SH-SY5Y (cell line): Measurements from ENCODE around the gene HEATR1.

Source experiments
- GATA2 ChIP-seq: IDR thresholded peaks from 2 replicates; pipeline ENCODE4 v1.6.1; 2011; ENCODE audit warnings: mild to moderate bottlenecking, low read depth, low read length
- GATA3 ChIP-seq: IDR thresholded peaks from 2 replicates; pipeline ENCODE4 v1.6.1; 2011; ENCODE audit warnings: low read depth, mild to moderate bottlenecking, low read length, moderate library complexity

Gene HEATR1

DNA sequence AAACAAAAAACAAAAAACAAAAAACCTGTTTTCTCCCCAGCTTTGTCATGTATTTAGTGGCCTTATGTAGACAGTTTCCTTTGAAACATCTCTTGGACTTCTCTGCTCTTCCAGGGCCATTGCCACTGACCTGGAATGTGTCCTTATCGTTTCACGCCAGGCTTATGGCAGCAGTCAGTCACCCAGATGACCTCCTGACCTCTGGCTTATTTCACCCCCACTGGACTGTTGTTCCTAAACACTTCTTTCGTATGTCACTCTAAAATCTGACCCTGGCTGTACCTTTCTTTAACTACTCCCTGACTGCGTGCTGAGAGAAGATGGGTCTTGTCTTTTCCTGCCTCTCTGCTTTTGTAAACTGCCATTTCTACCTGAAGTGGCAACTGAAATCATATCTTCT lies 71.5 kb downstream of the HEATR1 start:
- TF ChIP-seq GATA3: no peak
- TF ChIP-seq GATA2: no peak

GRCh38 chr1:236530959-236531358 lies 73.4 kb downstream of the HEATR1 start:
- TF ChIP-seq GATA2 (no peak), GATA3 (no peak)

DNA sequence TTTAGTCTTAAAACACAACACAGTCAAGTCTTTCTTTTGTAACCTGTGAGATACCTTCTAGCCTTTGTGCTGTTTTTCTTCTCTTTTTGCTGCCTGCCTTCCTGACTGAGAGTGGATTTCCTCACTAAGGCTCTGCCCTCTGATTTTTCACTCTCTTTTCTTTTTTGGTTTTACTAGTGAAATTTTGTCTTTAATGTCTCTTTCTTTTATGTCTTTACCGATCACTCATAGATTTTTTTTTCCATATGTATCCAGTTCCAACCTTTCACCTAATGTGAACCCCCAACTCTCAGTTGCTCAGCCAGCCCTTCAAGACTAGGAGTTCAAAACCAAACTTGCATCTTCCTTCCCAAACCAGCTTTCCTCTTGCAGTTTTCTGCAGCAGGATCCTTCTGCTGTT lies 74.0 kb downstream of the HEATR1 start:
- TF ChIP-seq GATA2: no peak
- no peak for TF ChIP-seq GATA3

DNA sequence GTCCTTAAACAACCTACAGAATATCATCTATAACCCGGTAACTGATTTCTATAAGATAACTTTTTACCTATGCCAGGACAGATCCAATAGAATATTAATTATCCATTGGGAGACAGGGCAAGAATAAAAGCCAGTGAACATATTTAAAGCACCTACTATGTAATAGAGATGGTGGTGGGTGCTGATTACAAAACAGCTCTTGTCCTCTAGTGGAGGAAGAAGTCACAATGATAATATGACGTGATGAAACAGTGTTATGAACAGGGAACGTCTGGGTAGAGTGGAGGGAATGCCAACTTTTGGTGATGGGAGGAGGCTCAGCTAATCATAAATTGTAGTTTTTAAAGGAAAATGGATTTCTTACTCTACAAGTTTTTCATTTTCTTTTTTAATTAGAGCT lies 78.2 kb downstream of the HEATR1 start:
- TF ChIP-seq GATA2 (no peak), GATA3 (no peak)

GRCh38 chr1:236524895-236525184 lies 79.5 kb downstream of the HEATR1 start:
- TF ChIP-seq GATA2 (no peak), GATA3 (no peak)

DNA sequence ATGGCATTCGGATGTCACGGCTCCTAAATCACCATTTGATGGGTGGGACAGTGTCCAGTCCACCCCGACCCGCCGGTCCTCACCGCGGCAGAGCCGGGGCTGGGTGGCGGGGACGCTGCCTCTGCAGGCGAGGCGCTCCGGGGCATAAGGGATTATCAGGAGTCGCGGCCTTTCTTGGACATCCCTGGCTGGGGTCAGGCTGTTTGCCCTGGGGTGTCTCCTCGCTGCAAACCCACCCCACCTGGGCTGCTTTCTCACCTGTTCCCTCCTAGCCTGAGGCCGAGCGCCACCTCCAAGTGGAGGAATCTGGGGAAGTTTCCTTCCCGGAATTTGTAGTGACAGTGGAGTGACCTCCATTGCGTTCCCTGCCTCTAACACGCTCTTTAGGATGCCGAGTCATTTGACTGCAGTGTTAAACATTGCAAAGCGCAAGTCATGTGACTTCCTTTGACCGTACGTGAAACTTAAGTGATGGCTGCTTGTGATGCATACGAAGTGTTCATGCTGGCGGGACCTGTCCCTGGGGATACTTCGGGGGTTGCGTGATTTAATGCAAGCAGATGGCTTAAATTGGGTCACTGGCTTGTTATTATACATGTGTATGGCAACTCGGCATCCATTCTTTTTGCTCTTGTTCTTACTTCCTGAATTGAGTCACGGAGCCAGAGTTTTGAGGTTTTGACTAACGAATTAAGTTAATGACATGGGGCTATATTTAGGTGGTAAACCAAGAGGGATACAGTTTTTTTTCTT lies 80.0 kb downstream of the HEATR1 start:
- no peak for TF ChIP-seq GATA2
- no peak for TF ChIP-seq GATA3

DNA sequence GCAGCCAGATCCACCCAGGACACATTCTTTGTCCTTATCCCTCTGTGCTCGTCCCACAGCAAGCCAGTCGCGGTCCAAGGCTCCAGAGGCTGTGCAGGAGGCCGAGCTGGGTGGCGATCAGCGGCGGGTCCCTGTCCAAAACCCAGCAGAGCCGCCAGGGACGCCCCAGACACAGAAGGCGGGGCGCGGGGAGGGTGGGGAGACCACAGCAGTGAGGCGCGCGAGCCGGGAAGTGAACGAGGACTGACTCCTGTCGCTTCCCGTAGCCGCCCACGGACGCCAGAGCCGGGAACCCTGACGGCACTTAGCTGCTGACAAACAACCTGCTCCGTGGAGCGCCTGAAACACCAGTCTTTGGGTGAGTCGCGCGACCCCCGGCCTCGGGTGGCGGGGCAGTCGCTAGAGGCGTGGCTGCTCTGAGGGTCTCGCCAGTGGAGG lies 80.6 kb downstream of the HEATR1 start, which contains the start of gene LGALS8:
LGALS8 (plus strand) TSS at position 279 of the 438 bp plus-strand sequence. CDS start 2,089 bp downstream, outside the sequence.
- no peak for TF ChIP-seq GATA3
- no peak for TF ChIP-seq GATA2

GRCh38 chr1:236522937-236523703 lies 81.2 kb downstream of the HEATR1 start:
- TF ChIP-seq GATA2 (no peak), GATA3 (no peak)

GRCh38 chr1:236520445-236521005 lies 83.8 kb downstream of the HEATR1 start:
- TF ChIP-seq GATA3: no peak

- TF ChIP-seq GATA2 (no peak), GATA3 (no peak)
These were observed 86.0 kb downstream of the HEATR1 start for GRCh38 chr1:236518322-236518721.

GRCh38 chr1:236516929-236517704 lies 87.2 kb downstream of the HEATR1 start:
- TF ChIP-seq GATA2 (no peak), GATA3 (no peak)

- no peak for TF ChIP-seq GATA2
- no peak for TF ChIP-seq GATA3
These were observed 88.8 kb downstream of the HEATR1 start for GRCh38 chr1:236515443-236515958.

GRCh38 chr1:236514703-236515442 lies 89.4 kb downstream of the HEATR1 start:
- no peak for TF ChIP-seq GATA2
- no peak for TF ChIP-seq GATA3
